GM10248 (cell line): Measurements from ENCODE around the gene FKRP.

Experiments used
- CTCF ChIA-PET: fragments of 300-600 bp; sonication (Branson Sonifier 250); formaldehyde crosslinking; extraction: SDS; loops from one replicate; lab custom pipeline; 2021; ENCODE audit warnings: antibody characterized with exemption; lab: Yijun Ruan, JAX
- POLR2A ChIA-PET: fragments of 350-650 bp; sonication (Branson Sonifier 250); formaldehyde crosslinking; extraction: SDS; loops from one replicate; lab custom pipeline; 2020; ENCODE audit warnings: antibody characterized with exemption; lab: Yijun Ruan, JAX
- DNase-seq: peaks from one replicate; pipeline ENCODE4 v3.0.0; 2012; ENCODE audit errors: extremely low spot score
- TF ChIP-seq, protein P1 (sequence below): IDR thresholded peaks from 2 replicates; pipeline ENCODE4 v1.5.1; 2012; ENCODE audit warnings: mild to moderate bottlenecking, low read depth; ENCODE audit errors: extremely low read depth, missing control alignments, control extremely low read depth

The FKRP gene

DNA sequence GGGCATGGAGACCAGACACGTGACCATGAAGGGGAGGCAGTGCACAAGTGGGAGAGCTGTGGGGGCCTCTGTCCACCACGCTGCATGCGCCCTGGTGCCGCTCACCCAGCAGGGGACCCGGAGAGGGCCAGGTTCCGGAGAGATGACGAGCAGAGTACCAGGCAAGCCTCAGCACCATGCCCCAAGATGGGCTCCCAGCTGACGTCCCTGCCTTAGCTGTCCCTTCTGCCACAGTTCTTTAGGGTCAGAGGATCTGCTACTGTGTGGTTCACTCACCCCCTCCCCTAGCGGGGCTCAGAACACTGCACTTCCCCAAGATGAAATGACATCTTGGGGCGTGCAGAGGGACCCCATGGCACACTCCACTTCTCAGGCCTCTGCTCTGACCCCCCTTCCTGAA, 19.3 kb upstream of the FKRP start:
- POLR2A ChIA-PET = interaction anchor here (0.7 kb wide), 1 partner anchor 23 kb away, joined by 3 read pairs; no protein-coding TSS in a partner anchor
- TF ChIP-seq, protein P1, sequence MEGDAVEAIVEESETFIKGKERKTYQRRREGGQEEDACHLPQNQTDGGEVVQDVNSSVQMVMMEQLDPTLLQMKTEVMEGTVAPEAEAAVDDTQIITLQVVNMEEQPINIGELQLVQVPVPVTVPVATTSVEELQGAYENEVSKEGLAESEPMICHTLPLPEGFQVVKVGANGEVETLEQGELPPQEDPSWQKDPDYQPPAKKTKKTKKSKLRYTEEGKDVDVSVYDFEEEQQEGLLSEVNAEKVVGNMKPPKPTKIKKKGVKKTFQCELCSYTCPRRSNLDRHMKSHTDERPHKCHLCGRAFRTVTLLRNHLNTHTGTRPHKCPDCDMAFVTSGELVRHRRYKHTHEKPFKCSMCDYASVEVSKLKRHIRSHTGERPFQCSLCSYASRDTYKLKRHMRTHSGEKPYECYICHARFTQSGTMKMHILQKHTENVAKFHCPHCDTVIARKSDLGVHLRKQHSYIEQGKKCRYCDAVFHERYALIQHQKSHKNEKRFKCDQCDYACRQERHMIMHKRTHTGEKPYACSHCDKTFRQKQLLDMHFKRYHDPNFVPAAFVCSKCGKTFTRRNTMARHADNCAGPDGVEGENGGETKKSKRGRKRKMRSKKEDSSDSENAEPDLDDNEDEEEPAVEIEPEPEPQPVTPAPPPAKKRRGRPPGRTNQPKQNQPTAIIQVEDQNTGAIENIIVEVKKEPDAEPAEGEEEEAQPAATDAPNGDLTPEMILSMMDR = no peak
- CTCF ChIA-PET = interaction anchor here (0.7 to 4.3 kb wide), 2 partner anchors 12 to 15 kb away, joined by 3 to 44 read pairs; partner anchors contain the start of gene PRKD2
- DNase-seq = no peak

DNA sequence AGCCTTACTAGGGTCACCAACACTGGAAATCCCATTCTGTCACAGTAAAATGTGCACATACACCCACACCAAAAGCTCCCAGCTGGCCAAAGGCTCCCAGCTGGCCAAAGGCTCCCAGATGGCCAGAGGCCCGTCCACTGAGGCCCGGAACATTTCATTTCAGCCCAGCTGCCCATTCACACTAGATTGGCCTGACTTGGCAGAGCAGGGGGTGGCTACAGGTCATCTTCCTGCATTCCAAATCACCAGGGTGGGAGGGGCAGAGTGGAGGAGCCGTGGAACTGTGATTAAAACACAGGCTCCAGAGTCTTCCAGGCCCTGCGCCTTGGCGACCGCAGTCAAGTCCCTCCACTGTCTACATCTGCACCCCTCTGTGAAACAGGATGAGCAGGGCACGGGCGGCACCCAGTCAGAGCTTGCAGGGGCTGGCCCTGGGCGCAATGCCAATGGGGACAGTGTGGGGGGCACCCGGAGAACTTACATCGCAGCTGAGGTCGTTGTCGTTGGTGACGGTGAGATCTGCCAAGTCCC, 18.8 kb upstream of the FKRP start:
- TF ChIP-seq, protein P1 = no peak
- ChIA-PET POLR2A (interaction anchor here (0.7 kb wide), 1 partner anchor 24 kb away, joined by 3 read pairs; no protein-coding TSS in a partner anchor), CTCF (interaction anchor here (0.7 to 5.4 kb wide), 4 partner anchors 12 to 36 kb away, joined by 3 to 66 read pairs (median 24); partner anchors contain the start of gene PRKD2)
- DNase-seq = no peak

DNA sequence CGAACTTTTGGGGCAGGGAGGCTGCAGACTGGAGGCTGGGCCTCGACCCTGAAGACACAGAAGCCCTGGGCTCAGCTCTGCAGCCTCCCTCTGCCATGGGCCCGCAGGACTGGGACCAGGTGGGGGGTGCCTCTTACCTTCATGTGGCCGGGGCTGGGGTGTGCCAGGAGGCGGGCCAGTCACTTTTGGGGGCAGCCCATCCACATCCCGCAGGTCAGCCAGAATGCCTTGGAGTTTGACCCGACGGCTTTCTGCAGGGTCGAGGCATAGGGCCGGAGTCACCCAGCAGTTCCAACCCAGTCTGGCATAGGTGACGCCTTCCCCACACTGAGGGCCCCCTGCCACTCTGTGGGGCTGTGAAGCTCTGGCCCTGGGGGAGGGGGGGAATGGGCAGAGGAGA, 18.1 kb upstream of the FKRP start:
- TF ChIP-seq, protein P1 = no peak
- ChIA-PET POLR2A (no interaction called here), CTCF (interaction anchor here (0.7 to 5.4 kb wide), 20 partner anchors 8 to 198 kb away, joined by 3 to 66 read pairs (median 6); partner anchors contain the start of genes PRKD2 and PTGIR)
- DNase-seq = no peak

- DNase-seq = no peak
- TF ChIP-seq, protein P1 = no peak
- ChIA-PET POLR2A (interaction anchor here (1.4 kb wide), 1 partner anchor 13 kb away, joined by 3 read pairs; no protein-coding TSS in a partner anchor), CTCF (interaction anchor here (0.7 to 5.4 kb wide), 28 partner anchors 8 to 199 kb away, joined by 3 to 66 read pairs (median 5); partner anchors contain the start of genes DACT3, PRKD2 and PTGIR)
Measured at GRCh38 chr19:46728208-46728607, 17.6 kb upstream of the FKRP start.

DNA sequence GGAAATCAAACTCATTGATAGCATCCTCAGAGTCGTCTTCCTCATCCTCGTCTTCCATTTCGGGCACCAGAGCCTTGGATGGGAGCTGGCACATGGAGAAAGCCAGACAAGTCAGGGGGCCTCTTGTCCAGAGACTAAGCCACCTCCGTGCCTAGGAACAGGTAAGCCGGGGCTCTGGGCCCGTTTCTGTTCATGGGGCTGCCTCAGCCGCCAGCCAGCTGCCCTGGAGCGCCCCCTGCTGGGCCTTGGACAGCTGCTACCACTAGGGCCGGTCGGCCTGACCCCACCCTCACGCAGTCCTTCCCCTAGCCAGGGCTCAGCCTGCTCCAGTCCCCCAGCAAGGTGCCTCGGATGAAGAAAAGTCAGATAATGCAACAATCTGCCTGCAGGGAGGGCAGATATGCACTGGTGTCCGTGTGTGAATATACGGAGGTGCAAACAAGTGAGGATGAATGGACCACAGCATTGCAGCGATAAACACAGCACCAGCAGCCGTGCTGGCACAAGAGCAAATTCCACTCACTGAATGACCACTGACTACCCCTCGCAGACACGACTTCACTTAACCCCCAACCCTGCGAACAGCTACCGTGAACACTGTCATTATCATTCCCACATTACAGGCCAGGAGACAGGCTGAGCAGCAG, 17.0 kb upstream of the FKRP start:
- ChIA-PET POLR2A (interaction anchor here (1.4 kb wide), 1 partner anchor 12 kb away, joined by 3 read pairs; no protein-coding TSS in a partner anchor), CTCF (interaction anchor here (0.7 to 5.4 kb wide), 28 partner anchors 9 to 116 kb away, joined by 3 to 66 read pairs (median 6); partner anchors contain the start of genes DACT3, PRKD2 and PTGIR)
- TF ChIP-seq, protein P1 = peak; percentile 96
- DNase-seq = peak; percentile 91

- no peak for DNase-seq
- CTCF ChIA-PET = interaction anchor here (1.1 to 5.4 kb wide), 19 partner anchors 8 to 117 kb away, joined by 3 to 66 read pairs (median 9); partner anchors contain the start of gene PRKD2
- POLR2A ChIA-PET = interaction anchor here (1.4 kb wide), 1 partner anchor 11 kb away, joined by 3 read pairs; no protein-coding TSS in a partner anchor
- TF ChIP-seq, protein P1 = no peak
Measured at GRCh38 chr19:46729696-46730095, 16.2 kb upstream of the FKRP start.
